GM03348 (cell line): Measurements from ENCODE around the gene NPHP4.

Experiments
- DNase-seq: peaks from one replicate; pipeline ENCODE4 v3.0.0; 2012; ENCODE audit warnings: low spot score

Gene NPHP4

GRCh38 chr1:5970610-5971273 lies 21.5 kb downstream of the NPHP4 start:
- no peak for DNase-seq

- no peak for DNase-seq
These were observed 23.1 kb downstream of the NPHP4 start for GRCh38 chr1:5969168-5969567.

GRCh38 chr1:5968161-5968736 lies 24.0 kb downstream of the NPHP4 start:
- no peak for DNase-seq

- no peak for DNase-seq
These were observed 24.7 kb downstream of the NPHP4 start for GRCh38 chr1:5967351-5968160.

GRCh38 chr1:5966543-5967205 lies 25.6 kb downstream of the NPHP4 start:
- DNase-seq, result no peak

GRCh38 chr1:5965586-5966131 lies 26.6 kb downstream of the NPHP4 start:
- no peak for DNase-seq

GRCh38 chr1:5962265-5963105 lies 29.7 kb downstream of the NPHP4 start:
- DNase-seq, result no peak

- DNase-seq, result no peak
These were observed 30.6 kb downstream of the NPHP4 start for GRCh38 chr1:5961601-5962000.

GRCh38 chr1:5960336-5960735 lies 31.9 kb downstream of the NPHP4 start:
- no peak for DNase-seq

GRCh38 chr1:5959667-5960230 lies 32.5 kb downstream of the NPHP4 start:
- no peak for DNase-seq

- DNase-seq, result no peak
These were observed 33.1 kb downstream of the NPHP4 start for GRCh38 chr1:5959087-5959486.

- DNase-seq, result no peak
These were observed 36.0 kb downstream of the NPHP4 start for GRCh38 chr1:5956022-5956830.

GRCh38 chr1:5955479-5955977 lies 36.7 kb downstream of the NPHP4 start:
- no peak for DNase-seq

- DNase-seq, result no peak
These were observed 37.3 kb downstream of the NPHP4 start for GRCh38 chr1:5954964-5955363.

- DNase-seq, result no peak
These were observed 38.8 kb downstream of the NPHP4 start for GRCh38 chr1:5953386-5953785.

GRCh38 chr1:5951846-5952410 lies 40.3 kb downstream of the NPHP4 start:
- no peak for DNase-seq

- DNase-seq, result no peak
These were observed 41.0 kb downstream of the NPHP4 start for GRCh38 chr1:5950994-5951785.

- no peak for DNase-seq
These were observed 41.9 kb downstream of the NPHP4 start for GRCh38 chr1:5950201-5950895.
